Spleen (tissue), 7 donors: ENCODE data around the gene CDC42SE1.

Experiments used
- POLR2A ChIP-seq, 3 donors: fragments of 450-650 bp; IDR thresholded peaks; one replicate each; pipeline ENCODE4 v1.5.1; 2017; ENCODE audit warnings: antibody characterized with exemption in 3 of 3, mild to moderate bottlenecking in 1 of 3
- POLR2AphosphoS5 ChIP-seq, 3 donors: sonication (generic); formaldehyde crosslinking; IDR thresholded peaks; one replicate each; pipeline ENCODE4 v1.5.1; 2017; ENCODE audit warnings: antibody characterized with exemption in 3 of 3
- TF ChIP-seq, protein P1 (sequence below), 11 experiments: fragments of 200-600 bp in 7 of 11; fragments of 450-650 bp in 4 of 11; sonication (generic) in 4 of 11; IDR thresholded peaks in 8 of 11; conservative IDR thresholded peaks in 3 of 11; 1 replicate in 7 of 11; 2 replicates in 4 of 11; pipeline versions ENCODE4 v1.4.0 to v1.8.0; 2016 to 2021; ENCODE audit warnings: antibody characterized with exemption in 11 of 11, inconsistent platforms in 4 of 11, mild to moderate bottlenecking in 1 of 11
- donor health status: DM: no; HTN: no; CAD: no; lungs with moderate emphysema.
- donor health status: DM: no; HTN: no; CAD: no.
- donor health status: DM: no; HTN: no; CAD: no.

DNA sequence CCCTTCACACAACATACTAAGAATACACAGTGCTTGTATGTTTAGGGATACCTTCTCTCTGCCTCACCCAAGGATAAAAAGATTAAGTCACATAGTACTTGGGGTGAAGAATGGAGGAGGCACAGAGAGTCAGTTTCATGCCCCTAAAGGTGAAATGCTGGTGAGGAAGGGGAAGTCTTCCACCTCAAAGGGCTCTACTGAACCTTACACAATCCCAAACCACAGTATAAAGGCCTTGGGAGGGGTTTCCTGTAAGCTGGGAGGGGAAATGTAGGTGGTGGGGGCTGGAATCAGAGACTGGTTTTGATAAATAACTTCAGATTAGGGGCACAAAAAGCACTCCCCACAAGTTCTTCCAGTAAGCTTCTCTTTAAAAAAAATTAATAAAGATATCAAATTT is 56.2 kb downstream of the CDC42SE1 start:
- TF ChIP-seq, protein P1, sequence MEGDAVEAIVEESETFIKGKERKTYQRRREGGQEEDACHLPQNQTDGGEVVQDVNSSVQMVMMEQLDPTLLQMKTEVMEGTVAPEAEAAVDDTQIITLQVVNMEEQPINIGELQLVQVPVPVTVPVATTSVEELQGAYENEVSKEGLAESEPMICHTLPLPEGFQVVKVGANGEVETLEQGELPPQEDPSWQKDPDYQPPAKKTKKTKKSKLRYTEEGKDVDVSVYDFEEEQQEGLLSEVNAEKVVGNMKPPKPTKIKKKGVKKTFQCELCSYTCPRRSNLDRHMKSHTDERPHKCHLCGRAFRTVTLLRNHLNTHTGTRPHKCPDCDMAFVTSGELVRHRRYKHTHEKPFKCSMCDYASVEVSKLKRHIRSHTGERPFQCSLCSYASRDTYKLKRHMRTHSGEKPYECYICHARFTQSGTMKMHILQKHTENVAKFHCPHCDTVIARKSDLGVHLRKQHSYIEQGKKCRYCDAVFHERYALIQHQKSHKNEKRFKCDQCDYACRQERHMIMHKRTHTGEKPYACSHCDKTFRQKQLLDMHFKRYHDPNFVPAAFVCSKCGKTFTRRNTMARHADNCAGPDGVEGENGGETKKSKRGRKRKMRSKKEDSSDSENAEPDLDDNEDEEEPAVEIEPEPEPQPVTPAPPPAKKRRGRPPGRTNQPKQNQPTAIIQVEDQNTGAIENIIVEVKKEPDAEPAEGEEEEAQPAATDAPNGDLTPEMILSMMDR (IDR thresholded peaks at IDR 0.05 in 8 of 11, conservative IDR thresholded peaks at IDR 0.05 in 3 of 11), result no peak
- TF ChIP-seq POLR2A (IDR thresholded peaks at IDR 0.05) (no peak), POLR2AphosphoS5 (IDR thresholded peaks at IDR 0.05) (peak in 1 of 3 donors; percentile 32)
